HG02943 (cell line): Measurements from ENCODE around the gene HYLS1.
"Not testable (repeated sequence)": the region's sequence is repeated elsewhere in the genome, so short reads cannot be mapped to it uniquely, and the experiment has no call there.

Source experiments
- ATAC-seq: cut with Tn5 transposase; IDR thresholded peaks from one replicate; pipeline ENCODE4 v1.9.1; 2021; ENCODE audit warnings: mild to moderate bottlenecking, low read depth, moderate library complexity; ENCODE audit not compliant: unreplicated experiment

Gene HYLS1

GRCh38 chr11:125902927-125903710 is 15.7 kb downstream of the HYLS1 start, which contains the start of gene PUS3:
Gene PUS3 (minus strand): TSS chr11:125903206. CDS start chr11:125896284, 6,922 bp downstream.
- ATAC-seq = peak; percentile 87

GRCh38 chr11:125903711-125904659 is 16.5 kb downstream of the HYLS1 start, which contains the start of gene DDX25:
Gene DDX25 (plus strand): TSS chr11:125904508. CDS start chr11:125904518, 10 bp downstream.
- no peak for ATAC-seq

- ATAC-seq = no peak
Measured at GRCh38 chr11:125904678-125905077, 17.2 kb downstream of the HYLS1 start.

GRCh38 chr11:125910226-125910849 is 22.9 kb downstream of the HYLS1 start:
- no peak for ATAC-seq

- ATAC-seq = not testable (repeated sequence)
Measured at GRCh38 chr11:125914601-125915000, 27.1 kb downstream of the HYLS1 start.

- no peak for ATAC-seq
Measured at GRCh38 chr11:125916683-125917347, 29.3 kb downstream of the HYLS1 start.

- ATAC-seq = no peak
Measured at GRCh38 chr11:125918140-125918840, 30.8 kb downstream of the HYLS1 start.

GRCh38 chr11:125921042-125921441 is 33.6 kb downstream of the HYLS1 start:
- no peak for ATAC-seq

- ATAC-seq = no peak
Measured at GRCh38 chr11:125922156-125922555, 34.7 kb downstream of the HYLS1 start.

- no peak for ATAC-seq
Measured at GRCh38 chr11:125923012-125923579, 35.6 kb downstream of the HYLS1 start.

GRCh38 chr11:125923633-125924032 is 36.2 kb downstream of the HYLS1 start:
- ATAC-seq = no peak

- no peak for ATAC-seq
Measured at GRCh38 chr11:125924384-125925007, 37.0 kb downstream of the HYLS1 start.

GRCh38 chr11:125925247-125925740 is 37.8 kb downstream of the HYLS1 start:
- ATAC-seq = no peak

GRCh38 chr11:125925804-125926203 is 38.3 kb downstream of the HYLS1 start:
- no peak for ATAC-seq

- ATAC-seq = no peak
Measured at GRCh38 chr11:125926682-125927081, 39.2 kb downstream of the HYLS1 start.

GRCh38 chr11:125929445-125930075 is 42.1 kb downstream of the HYLS1 start:
- ATAC-seq = no peak

GRCh38 chr11:125930076-125930450 is 42.6 kb downstream of the HYLS1 start:
- no peak for ATAC-seq

GRCh38 chr11:125931116-125931515 is 43.6 kb downstream of the HYLS1 start:
- ATAC-seq = no peak
